DOHH2 (cell line): ENCODE data around the gene SIK3.

Source experiments
- H3F3A ChIP-seq: fragments of 200-600 bp; sonication (generic), shearing (Covaris generic); 2 replicates; pipeline ENCODE4 v1.6.0; 2016; ENCODE audit warnings: antibody characterized with exemption, mild to moderate bottlenecking; ENCODE audit not compliant: control insufficient read depth, insufficient read depth
- H3K27ac ChIP-seq: fragments of 200-600 bp; sonication (generic); 2 replicates; pipeline ENCODE4 v1.5.1; 2014; ENCODE audit warnings: low read depth, mild to moderate bottlenecking, low read length, moderate library complexity
- H3K27me3 ChIP-seq: fragments of 200-600 bp; sonication (generic); 2 replicates; pipeline ENCODE4 v1.6.1; 2014; ENCODE audit warnings: mild to moderate bottlenecking, low read length, mixed read lengths; ENCODE audit not compliant: control insufficient read depth
- H3K36me3 ChIP-seq: fragments of 200-600 bp; sonication (generic); 2 replicates; pipeline ENCODE4 v1.6.1; 2014; ENCODE audit warnings: mild to moderate bottlenecking, low read length, moderate library complexity, mixed read lengths; ENCODE audit not compliant: control insufficient read depth
- H3K4me1 ChIP-seq: fragments of 200-600 bp; sonication (generic); 2 replicates; pipeline ENCODE4 v1.6.1; 2014; ENCODE audit warnings: mild to moderate bottlenecking, low read length, mixed read lengths; ENCODE audit not compliant: control insufficient read depth
- H3K4me2 ChIP-seq: fragments of 200-600 bp; sonication (generic); 2 replicates; pipeline ENCODE4 v1.6.0; 2014; ENCODE audit warnings: mild to moderate bottlenecking, low read length, moderate library complexity
- H3K4me3 ChIP-seq: fragments of 200-600 bp; sonication (generic); 2 replicates; pipeline ENCODE4 v1.5.1; 2014; ENCODE audit warnings: mild to moderate bottlenecking, low read length, mixed read lengths
- H3K79me2 ChIP-seq: fragments of 200-600 bp; sonication (generic); 2 replicates; pipeline ENCODE4 v1.6.1; 2014; ENCODE audit warnings: mild to moderate bottlenecking, low read length, mixed read lengths; ENCODE audit not compliant: control insufficient read depth
- H3K9me2 ChIP-seq: fragments of 200-600 bp; sonication (generic); replicated peaks from 2 replicates; pipeline ENCODE4 v1.6.1; 2014; ENCODE audit warnings: mild to moderate bottlenecking, low read length, mixed read lengths; ENCODE audit not compliant: control insufficient read depth
- H3K9me3 ChIP-seq: fragments of 200-600 bp; sonication (generic); 2 replicates; pipeline ENCODE4 v1.6.1; 2014; ENCODE audit warnings: antibody characterized with exemption, low read length, mixed read lengths; ENCODE audit not compliant: control insufficient read depth, insufficient read depth
- H4K20me1 ChIP-seq: fragments of 200-600 bp; sonication (generic); 2 replicates; pipeline ENCODE4 v1.6.0; 2014; ENCODE audit warnings: low read depth, mild to moderate bottlenecking, antibody characterized with exemption, low read length, moderate library complexity; ENCODE audit not compliant: control insufficient read depth, insufficient read depth
- EZH2phosphoT487 ChIP-seq: fragments of 200-600 bp; sonication (generic); IDR thresholded peaks from 2 replicates; pipeline ENCODE4 v1.6.1; 2017; ENCODE audit warnings: borderline replicate concordance, mild to moderate bottlenecking, antibody characterized with exemption, low read length, moderate library complexity, mixed read lengths
- TF ChIP-seq, protein P1 (sequence below): fragments of 200-600 bp; sonication (generic); IDR thresholded peaks from one replicate; pipeline ENCODE4 v1.5.1; 2014; ENCODE audit warnings: antibody characterized with exemption, mild to moderate bottlenecking, low read depth, low read length; ENCODE audit not compliant: poor library complexity, severe bottlenecking

The SIK3 gene

DNA sequence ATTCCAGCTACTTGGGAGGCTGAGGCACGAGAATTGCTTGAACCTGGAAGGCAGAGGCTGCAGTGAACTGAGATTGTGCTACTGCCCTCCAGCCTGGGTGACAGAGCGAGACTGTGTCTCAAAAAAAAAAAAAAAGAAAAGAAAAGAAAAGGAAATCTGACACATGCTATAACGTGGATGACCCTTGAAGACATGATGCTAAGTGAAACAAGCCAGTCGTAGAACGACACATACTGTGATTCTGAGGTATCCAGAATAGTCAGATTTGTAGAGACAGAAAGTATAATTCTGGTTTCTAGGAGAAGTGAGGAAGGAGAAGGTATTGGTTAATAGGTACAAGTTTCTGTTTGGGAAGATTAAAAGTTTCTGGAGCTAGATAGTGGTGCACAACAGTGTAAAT, 299.9 kb downstream of the SIK3 start:
- Histone ChIP-seq H3K9me2 (no peaks in the 10 kb centered on the region), H3F3A (no peaks in the 10 kb centered on the region), H3K36me3 (no peaks in the 10 kb centered on the region), H3K4me1 (no peaks in the 10 kb centered on the region), H3K79me2 (no peaks in the 10 kb centered on the region), H3K27ac (no peak overlapping the region), H3K9me3 (no peaks in the 10 kb centered on the region), H3K4me3 (no peak overlapping the region), H4K20me1 (no peaks in the 10 kb centered on the region), H3K27me3 (peaks cover 17% of the 10 kb centered on the region), H3K4me2 (no peak overlapping the region)
- TF ChIP-seq, protein P1, sequence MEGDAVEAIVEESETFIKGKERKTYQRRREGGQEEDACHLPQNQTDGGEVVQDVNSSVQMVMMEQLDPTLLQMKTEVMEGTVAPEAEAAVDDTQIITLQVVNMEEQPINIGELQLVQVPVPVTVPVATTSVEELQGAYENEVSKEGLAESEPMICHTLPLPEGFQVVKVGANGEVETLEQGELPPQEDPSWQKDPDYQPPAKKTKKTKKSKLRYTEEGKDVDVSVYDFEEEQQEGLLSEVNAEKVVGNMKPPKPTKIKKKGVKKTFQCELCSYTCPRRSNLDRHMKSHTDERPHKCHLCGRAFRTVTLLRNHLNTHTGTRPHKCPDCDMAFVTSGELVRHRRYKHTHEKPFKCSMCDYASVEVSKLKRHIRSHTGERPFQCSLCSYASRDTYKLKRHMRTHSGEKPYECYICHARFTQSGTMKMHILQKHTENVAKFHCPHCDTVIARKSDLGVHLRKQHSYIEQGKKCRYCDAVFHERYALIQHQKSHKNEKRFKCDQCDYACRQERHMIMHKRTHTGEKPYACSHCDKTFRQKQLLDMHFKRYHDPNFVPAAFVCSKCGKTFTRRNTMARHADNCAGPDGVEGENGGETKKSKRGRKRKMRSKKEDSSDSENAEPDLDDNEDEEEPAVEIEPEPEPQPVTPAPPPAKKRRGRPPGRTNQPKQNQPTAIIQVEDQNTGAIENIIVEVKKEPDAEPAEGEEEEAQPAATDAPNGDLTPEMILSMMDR: no peak
- TF ChIP-seq EZH2phosphoT487: no peak

- no peaks in the 10 kb centered on the region for H4K20me1 ChIP-seq
- H3K27ac ChIP-seq: no peak overlapping the region
- H3K4me2 ChIP-seq: no peak overlapping the region
- no peak for TF ChIP-seq EZH2phosphoT487
- TF ChIP-seq, protein P1: no peak
- H3F3A ChIP-seq: no peaks in the 10 kb centered on the region
- H3K4me1 ChIP-seq: no peaks in the 10 kb centered on the region
- H3K36me3 ChIP-seq: no peaks in the 10 kb centered on the region
- H3K79me2 ChIP-seq: no peaks in the 10 kb centered on the region
- no peaks in the 10 kb centered on the region for H3K9me3 ChIP-seq
- no peak overlapping the region for H3K4me3 ChIP-seq
- peaks cover 17% of the 10 kb centered on the region for H3K27me3 ChIP-seq
- H3K9me2 ChIP-seq: no peaks in the 10 kb centered on the region
Measured at GRCh38 chr11:116797816-116798215, 300.4 kb downstream of the SIK3 start.

DNA sequence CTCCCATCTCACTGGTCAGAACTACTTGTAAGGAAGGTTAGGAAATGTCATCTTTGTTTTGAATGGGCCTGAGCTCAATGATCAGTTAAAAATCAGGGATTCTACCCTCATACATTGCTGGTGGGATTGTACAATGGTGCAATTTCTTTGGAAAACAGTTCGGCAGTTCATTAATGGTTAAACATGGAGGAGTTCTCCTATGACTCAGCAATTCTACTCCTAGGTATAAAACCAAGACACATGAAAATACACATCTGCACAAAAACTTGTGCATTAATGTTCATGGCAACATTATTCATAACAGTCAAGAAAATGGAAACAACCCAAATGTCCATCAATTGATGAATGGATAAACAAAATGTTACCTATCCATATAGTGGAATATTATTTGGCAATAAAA, 301.7 kb downstream of the SIK3 start:
- H3K79me2 ChIP-seq: no peaks in the 10 kb centered on the region
- H4K20me1 ChIP-seq: no peaks in the 10 kb centered on the region
- H3K27ac ChIP-seq: no peak overlapping the region
- no peak overlapping the region for H3K4me3 ChIP-seq
- H3F3A ChIP-seq: no peaks in the 10 kb centered on the region
- no peaks in the 10 kb centered on the region for H3K36me3 ChIP-seq
- TF ChIP-seq, protein P1: no peak
- TF ChIP-seq EZH2phosphoT487: no peak
- H3K4me1 ChIP-seq: no peaks in the 10 kb centered on the region
- peaks cover 17% of the 10 kb centered on the region for H3K27me3 ChIP-seq
- no peak overlapping the region for H3K4me2 ChIP-seq
- H3K9me3 ChIP-seq: no peaks in the 10 kb centered on the region
- no peaks in the 10 kb centered on the region for H3K9me2 ChIP-seq

GRCh38 chr11:116794851-116795250, 303.4 kb downstream of the SIK3 start:
- no peaks in the 10 kb centered on the region for H3K79me2 ChIP-seq
- H3K27ac ChIP-seq: no peak overlapping the region
- H4K20me1 ChIP-seq: no peaks in the 10 kb centered on the region
- H3K4me1 ChIP-seq: no peaks in the 10 kb centered on the region
- no peak for TF ChIP-seq EZH2phosphoT487
- TF ChIP-seq, protein P1: no peak
- no peak overlapping the region for H3K4me2 ChIP-seq
- no peaks in the 10 kb centered on the region for H3F3A ChIP-seq
- peaks cover 10% of the 10 kb centered on the region; the same call in 1 of the 2 replicates for H3K27me3 ChIP-seq
- H3K9me2 ChIP-seq: no peaks in the 10 kb centered on the region
- no peaks in the 10 kb centered on the region for H3K9me3 ChIP-seq
- no peaks in the 10 kb centered on the region for H3K36me3 ChIP-seq
- no peak overlapping the region for H3K4me3 ChIP-seq
